NCI-H2196 treated with DMSO at 0.1 percent for 48 hours (cell line): ENCODE measurements around the gene HS6ST3.
"Not testable (repeated sequence)": the region's sequence is repeated elsewhere in the genome, so short reads cannot be mapped to it uniquely, and the experiment has no call there.

ENCODE experiments used
- DNase-seq: peaks from one replicate; lab custom pipeline; 2025; ENCODE audit not compliant: unreplicated experiment; lab: John Stamatoyannopoulos, UW

Gene HS6ST3

GRCh38 chr13:96428911-96429310 is 339.0 kb downstream of the HS6ST3 start:
- DNase-seq: no peak

- DNase-seq: no peak
Observed at GRCh38 chr13:96431044-96431581, 341.2 kb downstream of the HS6ST3 start.

DNA sequence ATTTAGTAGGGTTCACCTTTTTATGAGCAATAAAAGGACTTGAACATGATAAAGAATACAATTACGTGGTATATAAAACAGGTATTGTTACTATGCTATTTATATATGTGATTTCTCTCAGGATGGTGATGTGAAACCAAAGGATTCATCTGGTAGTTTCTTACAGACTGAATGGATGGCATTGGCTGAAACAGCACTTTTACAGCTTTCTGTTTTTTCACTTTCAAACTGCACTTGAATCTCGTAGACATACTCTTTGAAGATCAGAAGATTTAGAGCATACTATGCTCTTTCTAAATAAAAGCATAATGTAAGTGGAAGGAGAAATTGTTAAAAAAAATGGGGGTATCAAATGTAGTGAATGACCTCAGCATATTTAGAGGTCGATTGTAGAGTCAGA is 354.8 kb downstream of the HS6ST3 start:
- no peak for DNase-seq

GRCh38 chr13:96449920-96450319 is 360.0 kb downstream of the HS6ST3 start:
- no peak for DNase-seq

- DNase-seq: no peak
Observed at GRCh38 chr13:96450326-96451020, 360.6 kb downstream of the HS6ST3 start.

DNA sequence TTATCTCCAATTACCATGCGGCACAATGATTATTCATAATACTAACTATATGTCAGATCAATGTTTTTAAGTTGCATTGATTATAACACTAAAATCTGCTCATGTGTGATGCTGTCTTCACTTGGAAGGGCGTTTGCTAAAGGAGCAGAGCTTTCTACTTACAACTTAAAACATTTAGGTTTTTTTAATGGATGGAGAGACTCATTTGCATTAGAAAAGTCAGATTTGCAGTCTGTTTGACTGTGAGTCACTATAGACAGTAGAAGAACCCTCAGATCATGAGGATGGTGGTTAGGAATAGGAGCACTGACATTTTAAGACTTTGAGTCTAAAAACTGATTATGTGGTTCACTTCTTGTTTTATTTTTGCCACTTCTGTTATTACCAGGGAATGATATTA is 364.6 kb downstream of the HS6ST3 start:
- DNase-seq: no peak

DNA sequence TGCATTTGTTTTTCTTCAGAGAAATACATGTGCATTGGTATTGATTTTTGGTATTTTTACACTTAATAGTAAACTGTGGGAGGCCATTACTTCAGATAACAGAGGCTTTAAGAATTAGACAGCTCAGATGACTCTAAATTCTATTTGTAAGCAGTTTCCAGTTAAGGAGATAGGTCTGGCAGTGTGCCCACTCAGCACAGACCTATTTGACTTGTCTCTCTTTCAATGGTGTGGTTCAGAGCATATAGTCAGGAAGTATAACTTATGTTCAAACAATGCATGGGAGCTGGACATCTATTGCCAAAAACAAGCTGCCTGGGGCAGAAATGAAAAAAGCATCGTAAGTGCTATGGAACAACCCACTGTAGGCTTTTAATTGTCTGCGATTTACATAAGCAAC is 370.7 kb downstream of the HS6ST3 start:
- DNase-seq: no peak

DNA sequence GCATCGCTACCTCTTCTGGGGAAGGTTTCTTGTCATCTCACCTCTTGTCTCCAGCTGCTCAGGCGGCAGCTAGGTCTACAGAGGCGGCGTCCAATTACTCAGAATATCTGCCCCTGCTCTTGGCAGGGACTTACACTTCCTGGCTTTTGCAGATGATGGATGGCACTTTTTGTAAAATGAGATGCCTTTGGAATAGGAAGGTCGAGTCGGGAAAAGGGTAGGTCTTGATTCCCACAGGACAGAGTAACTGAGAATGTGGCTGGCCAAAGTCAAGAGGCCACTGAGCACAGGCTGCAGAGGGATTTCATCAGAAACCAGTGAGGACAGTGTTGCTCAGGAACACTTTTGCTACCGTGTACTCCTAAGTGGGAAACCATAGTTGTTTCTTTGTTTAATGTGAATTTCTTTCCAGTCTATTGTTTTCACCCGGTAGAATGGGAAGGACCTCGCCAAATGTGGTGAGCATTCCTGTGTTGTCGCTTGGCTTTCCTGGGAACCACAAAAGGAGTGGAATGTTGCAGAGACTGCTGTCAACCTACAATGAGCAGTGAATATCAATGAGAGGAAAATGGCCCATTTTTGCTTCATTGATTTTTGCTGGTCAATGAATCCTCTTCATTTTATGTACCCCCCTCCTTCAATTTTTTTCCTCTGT is 383.7 kb downstream of the HS6ST3 start:
- no peak for DNase-seq

- no peak for DNase-seq
Observed at GRCh38 chr13:96474181-96474557, 384.3 kb downstream of the HS6ST3 start.

DNA sequence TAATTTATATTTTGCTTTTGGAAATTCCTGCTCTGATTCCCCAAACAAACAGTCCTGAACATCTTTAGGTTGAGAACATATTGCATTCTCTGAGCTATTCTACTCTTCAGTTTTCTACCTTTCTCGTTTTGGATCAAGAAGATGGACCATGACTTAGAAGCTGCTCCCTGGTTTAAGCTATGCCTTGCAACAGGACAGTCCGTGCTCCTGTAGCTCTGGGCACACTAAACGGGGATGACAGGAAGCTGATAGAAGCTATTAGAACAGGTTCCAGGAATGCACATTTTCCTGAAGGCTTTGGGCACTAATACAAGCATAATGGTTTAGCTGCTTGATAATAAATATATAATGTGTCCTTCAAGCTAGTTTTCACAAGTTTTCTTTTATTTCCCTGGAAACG is 385.2 kb downstream of the HS6ST3 start:
- DNase-seq: no peak

DNA sequence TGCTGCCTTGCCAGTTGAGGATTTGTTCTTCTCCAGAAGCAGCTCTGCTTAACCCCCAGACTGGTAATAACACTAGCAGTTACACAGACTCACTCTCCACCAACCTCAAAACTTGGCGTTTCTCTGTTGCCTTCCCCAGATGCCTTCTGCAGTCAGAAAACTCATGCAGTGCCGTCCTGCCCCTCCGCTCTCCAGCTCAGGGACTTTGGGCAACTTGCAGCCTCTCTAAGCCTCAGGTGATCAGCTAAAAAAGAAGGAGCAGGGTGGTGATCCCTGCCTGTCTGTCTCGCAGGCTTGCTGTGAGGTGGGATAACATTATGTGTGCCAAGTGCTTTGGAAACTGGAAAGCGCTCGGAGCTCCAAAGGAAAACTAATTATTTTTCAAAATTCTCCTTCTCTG is 391.6 kb downstream of the HS6ST3 start:
- no peak for DNase-seq

DNA sequence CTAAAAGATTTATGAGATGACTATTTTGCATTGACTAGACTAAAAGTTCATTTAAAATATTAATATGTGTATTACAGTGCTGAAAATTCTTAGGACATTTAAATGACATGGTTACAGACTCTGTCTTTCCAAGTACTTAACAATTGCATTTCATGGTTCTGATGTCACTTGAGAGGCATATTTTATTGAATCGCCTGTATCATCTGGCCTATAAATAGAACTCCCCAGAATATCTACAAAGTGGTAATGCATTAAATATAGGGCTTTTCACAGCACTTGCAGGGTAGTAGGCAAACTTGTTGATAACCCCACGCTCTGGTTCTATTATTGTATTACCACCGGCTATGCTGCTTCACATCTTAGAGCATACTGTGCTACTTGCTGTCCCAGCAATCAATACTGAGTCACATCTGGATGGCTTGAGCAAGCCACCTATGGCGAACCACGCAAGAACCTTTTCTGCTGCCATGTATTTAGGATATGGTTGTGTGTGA is 400.6 kb downstream of the HS6ST3 start:
- DNase-seq: no peak

GRCh38 chr13:96491103-96491502 is 401.2 kb downstream of the HS6ST3 start:
- DNase-seq: no peak

DNA sequence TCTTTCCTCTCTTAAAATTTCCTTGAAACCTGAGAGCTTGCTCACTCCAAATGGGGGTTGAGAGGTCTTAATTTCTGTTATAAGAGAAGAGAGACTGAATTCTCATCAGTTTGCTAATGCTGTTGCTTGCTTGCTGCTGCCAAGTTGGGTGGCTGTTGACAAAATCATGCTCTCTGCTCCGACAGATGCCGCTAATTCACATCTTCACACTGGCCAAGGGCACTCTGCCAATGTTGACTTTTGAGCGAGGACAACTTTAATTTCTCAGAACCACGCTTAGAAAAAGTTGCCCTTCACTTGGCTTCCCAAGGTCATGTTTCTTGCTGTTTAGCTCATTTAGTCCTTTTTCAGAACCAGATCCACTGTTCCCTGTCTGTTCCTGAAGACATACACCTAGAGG is 402.9 kb downstream of the HS6ST3 start:
- DNase-seq: no peak

DNA sequence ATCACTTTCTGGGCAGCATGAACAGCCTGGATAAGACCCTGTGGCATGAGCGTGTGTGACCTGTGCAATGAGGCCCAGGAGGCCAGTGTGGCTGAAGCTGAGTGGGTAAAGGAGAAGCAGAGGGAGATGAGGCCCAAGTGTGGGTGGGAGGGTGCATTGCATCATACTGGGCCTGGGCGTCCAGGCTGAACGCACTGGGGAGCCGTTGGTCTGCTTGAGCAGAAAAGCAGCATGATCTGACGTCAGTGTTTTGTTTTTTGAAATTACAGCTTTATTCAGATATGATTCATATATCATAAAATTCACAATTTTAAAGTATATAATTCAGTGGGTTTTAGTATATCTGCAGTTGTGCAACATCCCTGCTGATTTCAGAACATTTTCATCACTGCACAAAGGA is 409.7 kb downstream of the HS6ST3 start:
- DNase-seq: no peak

DNA sequence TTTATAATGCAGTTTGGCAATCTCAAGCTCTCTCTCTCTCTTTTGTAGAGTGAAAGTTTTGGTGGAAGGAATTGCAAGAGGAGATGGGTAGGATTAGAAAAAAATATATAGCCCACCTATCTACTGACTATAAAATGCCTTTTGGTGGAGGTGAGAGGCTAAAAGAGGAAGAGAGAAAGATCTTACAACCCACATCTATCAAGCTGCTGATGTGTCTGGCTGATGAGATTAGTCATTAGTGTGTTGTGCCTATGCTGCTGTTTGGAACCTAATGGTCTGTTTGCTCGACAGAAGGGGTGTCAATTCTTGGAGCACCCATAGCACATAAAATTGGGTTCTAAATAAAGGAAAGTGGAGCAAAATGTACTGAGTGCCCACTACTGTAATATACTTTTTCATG is 411.0 kb downstream of the HS6ST3 start:
- DNase-seq: no peak

DNA sequence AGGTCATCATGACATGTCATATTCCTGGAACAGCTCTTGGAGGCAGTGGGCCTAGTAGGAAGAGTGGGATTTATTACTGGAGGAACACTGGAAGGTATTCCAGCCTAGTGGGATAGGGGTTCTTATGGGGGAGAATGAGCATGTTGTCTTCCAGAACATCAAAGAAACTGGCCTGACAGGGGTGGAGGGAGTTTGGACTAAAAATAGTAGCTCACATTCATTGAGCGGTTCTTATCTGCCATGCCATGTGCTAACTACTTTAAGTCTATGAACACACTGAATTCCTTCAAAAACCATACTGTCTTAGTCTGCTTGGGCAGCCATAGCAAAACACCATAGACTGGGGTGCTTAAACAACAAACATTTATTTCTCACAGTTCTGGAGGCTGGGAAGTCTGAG is 413.6 kb downstream of the HS6ST3 start:
- no peak for DNase-seq

GRCh38 chr13:96511587-96511986 is 421.7 kb downstream of the HS6ST3 start:
- DNase-seq: no peak

DNA sequence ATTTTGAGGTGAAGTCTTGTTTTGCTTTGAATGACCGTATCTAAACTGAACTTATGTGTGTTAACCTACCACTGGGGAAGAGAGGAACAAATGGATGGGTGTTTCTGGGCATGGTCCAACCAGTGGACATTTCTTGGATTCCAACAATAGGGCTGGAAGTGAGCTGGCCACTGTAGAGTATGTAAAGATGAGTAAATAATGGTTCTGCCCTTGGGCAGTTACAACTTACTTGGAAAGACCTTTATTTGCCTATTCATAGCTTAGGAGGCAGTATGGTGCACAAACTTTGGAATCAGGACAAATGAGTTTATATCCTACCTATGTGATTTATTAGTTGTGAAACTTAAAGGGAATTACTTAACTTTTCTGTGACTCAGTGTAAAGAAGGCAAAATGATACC is 429.5 kb downstream of the HS6ST3 start:
- DNase-seq: no peak

DNA sequence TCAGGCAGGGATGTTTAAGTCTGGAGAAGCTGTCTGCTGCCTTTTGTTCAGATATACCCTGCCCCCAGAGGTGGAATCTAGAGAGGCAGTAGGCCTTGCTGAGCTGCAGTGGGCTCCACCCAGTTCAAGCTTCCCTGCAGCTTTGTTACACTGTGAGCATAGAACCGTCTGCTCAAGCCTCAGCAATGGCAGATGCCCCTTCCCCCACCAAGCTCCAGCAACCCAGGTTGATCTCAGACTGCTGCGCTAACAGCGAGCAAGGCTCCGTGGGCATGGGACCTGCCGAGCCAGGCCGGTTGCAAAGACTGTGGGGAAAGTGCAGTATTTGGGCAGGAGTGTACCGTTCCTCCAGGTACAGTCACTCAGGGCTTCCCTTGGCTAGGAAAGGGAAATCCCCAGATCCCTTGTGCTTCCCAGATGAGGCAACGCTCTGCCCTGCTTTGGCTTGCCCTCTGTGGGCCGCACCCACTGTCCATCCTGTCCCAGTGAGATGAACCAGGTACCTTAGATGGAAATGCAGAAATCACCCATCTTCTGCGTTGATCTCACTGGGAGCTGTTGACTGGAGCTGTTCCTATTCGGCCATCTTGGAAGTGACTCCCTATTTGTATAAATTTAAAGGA is 434.6 kb downstream of the HS6ST3 start:
- not testable (repeated sequence) for DNase-seq

- DNase-seq: no peak
Observed at GRCh38 chr13:96525715-96526114, 435.8 kb downstream of the HS6ST3 start.

GRCh38 chr13:96527497-96527896 is 437.6 kb downstream of the HS6ST3 start:
- no peak for DNase-seq
